ENCODE data around the gene MRPL37. TPM values are rescaled to one million over a fixed set of nuclear protein-coding genes. Genes with fewer than 3 reads are reported as not detected.
A peak's percentile ranks its signal among the peaks of the same experiment; 100 is the strongest.

The MRPL37 gene
- total and polyA plus RNA-seq, 2 donors from 2014 or later = 47.4 to 114 TPM

- H3K4me3 ChIP-seq (ENCODE audit: low read length in 3 of 3) = no peak overlapping the region
- no peak for TF ChIP-seq CTCF (IDR thresholded peaks at IDR 0.05; ENCODE audit: borderline replicate concordance, extremely low read depth, insufficient read depth)
- H3K4me1 ChIP-seq (ENCODE audit: control insufficient read depth in 2 of 3, insufficient read depth in 2 of 3, low read depth in 1 of 3, low read length in 3 of 3) = peaks cover 0 to 6% (median 3%) of the 10 kb centered on the region in 3 donors
- H3K9ac ChIP-seq (ENCODE audit: low read length in 3 of 3) = no peak overlapping the region
- H3K27me3 ChIP-seq (ENCODE audit: control insufficient read depth, insufficient read depth, low read length) = no peaks in the 10 kb centered on the region
- peaks cover 0 to 3% (median 0%) of the 10 kb centered on the region in 3 donors for H3K36me3 ChIP-seq (ENCODE audit: control insufficient read depth in 2 of 3, insufficient read depth in 3 of 3, low read length in 3 of 3)
- no peaks in the 10 kb centered on the region for H3K9me3 ChIP-seq (ENCODE audit: control insufficient read depth in 2 of 3, insufficient read depth in 1 of 3, low read length in 3 of 3)
- intact Hi-C loops (cut with DNase I) = loop anchor here (10.0 kb wide), 1 partner anchor 139 kb away; the partner anchor contains the start of gene SSBP3
- no peak overlapping the region for H3K27ac ChIP-seq (ENCODE audit: low read depth in 2 of 2, low read length in 2 of 2)
- peak in 4 of 5 donors; percentile 55 to 69 (median 65) for DNase-seq
- no peak for FAIRE-seq
Measured at GRCh38 chr1:54265659-54266058, 65.7 kb downstream of the MRPL37 start.

DNA sequence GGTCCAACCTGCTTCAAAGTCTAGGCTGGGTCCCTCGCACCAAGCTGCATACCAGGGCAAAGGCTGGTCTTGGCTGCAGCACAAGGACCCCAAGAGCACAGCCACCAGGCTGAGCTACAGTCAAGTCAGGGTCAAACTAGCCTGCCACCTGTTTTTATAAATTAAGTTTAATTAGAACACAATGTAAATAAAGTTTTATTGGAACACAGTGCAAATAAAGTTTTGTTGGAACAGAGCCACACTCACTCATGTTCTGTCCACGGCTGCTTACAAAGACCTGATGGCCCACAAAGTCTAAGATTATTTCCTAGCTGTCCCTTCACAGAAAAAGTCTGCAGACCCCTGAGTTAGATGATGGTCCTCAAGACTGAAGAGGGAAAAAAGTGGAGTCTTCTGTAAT lies 66.2 kb downstream of the MRPL37 start:
- no peaks in the 10 kb centered on the region for H3K27me3 ChIP-seq (ENCODE audit: control insufficient read depth, insufficient read depth, low read length)
- no peak for TF ChIP-seq CTCF (IDR thresholded peaks at IDR 0.05; ENCODE audit: borderline replicate concordance, extremely low read depth, insufficient read depth)
- intact Hi-C loops (cut with DNase I) = loop anchor here (10.0 kb wide), 1 partner anchor 139 kb away; the partner anchor contains the start of gene SSBP3
- H3K9me3 ChIP-seq (ENCODE audit: control insufficient read depth in 2 of 3, insufficient read depth in 1 of 3, low read length in 3 of 3) = no peaks in the 10 kb centered on the region
- FAIRE-seq (no peak), DNase-seq (no peak)
- H3K36me3 ChIP-seq (ENCODE audit: control insufficient read depth in 2 of 3, insufficient read depth in 3 of 3, low read length in 3 of 3) = peaks cover 0 to 3% (median 0%) of the 10 kb centered on the region in 3 donors
- H3K9ac ChIP-seq (ENCODE audit: low read length in 3 of 3) = no peak overlapping the region
- no peak overlapping the region for H3K27ac ChIP-seq (ENCODE audit: low read depth in 2 of 2, low read length in 2 of 2)
- H3K4me1 ChIP-seq (ENCODE audit: control insufficient read depth in 2 of 3, insufficient read depth in 2 of 3, low read depth in 1 of 3, low read length in 3 of 3) = peaks cover 0 to 9% (median 8%) of the 10 kb centered on the region in 3 donors
- no peak overlapping the region for H3K4me3 ChIP-seq (ENCODE audit: low read length in 3 of 3)

- H3K9ac ChIP-seq (ENCODE audit: low read length in 3 of 3) = no peak overlapping the region
- H3K4me1 ChIP-seq (ENCODE audit: control insufficient read depth in 2 of 3, insufficient read depth in 2 of 3, low read depth in 1 of 3, low read length in 3 of 3) = peaks cover 0 to 15% (median 10%) of the 10 kb centered on the region in 3 donors
- H3K27me3 ChIP-seq (ENCODE audit: control insufficient read depth, insufficient read depth, low read length) = no peaks in the 10 kb centered on the region
- H3K27ac ChIP-seq (ENCODE audit: low read depth in 2 of 2, low read length in 2 of 2) = no peak overlapping the region
- intact Hi-C loops (cut with DNase I) = loop anchor here (10.0 kb wide), 1 partner anchor 138 kb away; the partner anchor contains the start of gene SSBP3
- H3K36me3 ChIP-seq (ENCODE audit: control insufficient read depth in 2 of 3, insufficient read depth in 3 of 3, low read length in 3 of 3) = peaks cover 0 to 3% (median 0%) of the 10 kb centered on the region in 3 donors
- FAIRE-seq (no peak), DNase-seq (no peak)
- no peaks in the 10 kb centered on the region for H3K9me3 ChIP-seq (ENCODE audit: control insufficient read depth in 2 of 3, insufficient read depth in 1 of 3, low read length in 3 of 3)
- H3K4me3 ChIP-seq (ENCODE audit: low read length in 3 of 3) = no peak overlapping the region
- no peak for TF ChIP-seq CTCF (IDR thresholded peaks at IDR 0.05; ENCODE audit: borderline replicate concordance, extremely low read depth, insufficient read depth)
Measured at GRCh38 chr1:54266908-54267307, 66.9 kb downstream of the MRPL37 start.

Other genes with a start within 250 kb of the MRPL37 start
- not detected for gene LDLRAD1, start 182.0 kb upstream of the MRPL37 start, total RNA-seq
- not detected for gene LDLRAD1, start 182.0 kb upstream of the MRPL37 start, polyA plus RNA-seq (ENCODE audit: insufficient read depth, low read depth, low replicate concordance)
- gene TMEM59, start 147.0 kb upstream of the MRPL37 start, total RNA-seq = 475 TPM
- 521 TPM for gene TMEM59, start 147.0 kb upstream of the MRPL37 start, polyA plus RNA-seq (ENCODE audit: insufficient read depth, low read depth, low replicate concordance)
- 5.1 TPM for gene TCEANC2, start 146.6 kb upstream of the MRPL37 start, total RNA-seq
- 3.1 TPM for gene TCEANC2, start 146.6 kb upstream of the MRPL37 start, polyA plus RNA-seq (ENCODE audit: insufficient read depth, low read depth, low replicate concordance)
- 0.54 TPM for gene CDCP2, start 47.2 kb upstream of the MRPL37 start, total RNA-seq
- not detected for gene CDCP2, start 47.2 kb upstream of the MRPL37 start, polyA plus RNA-seq (ENCODE audit: insufficient read depth, low read depth, low replicate concordance)
- gene CYB5RL, start 137 bp upstream of the MRPL37 start, total RNA-seq = 8.1 TPM
- gene CYB5RL, start 137 bp upstream of the MRPL37 start, polyA plus RNA-seq (ENCODE audit: insufficient read depth, low read depth, low replicate concordance) = 3.9 TPM
- gene SSBP3, start 206.2 kb downstream of the MRPL37 start, total RNA-seq = 49.6 TPM
- gene SSBP3, start 206.2 kb downstream of the MRPL37 start, polyA plus RNA-seq (ENCODE audit: insufficient read depth, low read depth, low replicate concordance) = 33.3 TPM

All from kidney (tissue), 14 donors.